Inflammatory macrophage treated with lipopolysaccharide for 4 hours (primary cell): ENCODE measurements around the gene MUC4.
"Not testable (repeated sequence)": the region's sequence is repeated elsewhere in the genome, so short reads cannot be mapped to it uniquely, and the experiment has no call there.

Source experiments
- DNase-seq: peaks from one replicate; pipeline ENCODE4 v3.0.0-alpha.2; 2020

MUC4 gene

DNA sequence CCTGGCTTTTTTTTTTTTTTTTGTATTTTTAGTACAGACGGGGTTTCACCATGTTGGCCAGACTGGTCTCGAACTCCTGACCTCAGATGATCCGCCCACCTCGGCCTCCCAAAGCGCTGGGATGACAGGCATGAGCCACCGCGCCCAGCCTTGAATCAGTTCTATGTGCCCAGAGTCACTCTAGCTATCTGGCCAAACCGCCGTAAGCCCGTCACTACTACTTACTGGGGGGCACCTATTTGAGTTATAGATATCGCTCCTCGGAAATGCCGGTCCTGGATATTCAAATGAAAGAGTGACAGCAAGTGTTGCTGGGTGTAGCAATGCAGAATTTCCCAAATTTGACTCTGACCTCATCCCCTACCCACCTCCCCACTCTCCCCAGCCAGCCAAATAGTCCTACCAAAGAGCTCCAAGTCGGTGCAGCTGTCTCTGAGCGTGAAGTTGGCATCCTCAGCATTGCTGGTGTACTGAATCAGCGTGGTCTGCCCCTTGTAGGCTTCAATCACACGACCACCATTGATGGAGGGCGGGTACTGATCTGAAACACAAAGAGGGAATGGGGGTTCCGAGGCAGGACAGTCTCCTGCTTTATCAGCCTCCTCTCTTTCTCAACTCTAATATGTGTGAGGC lies 52.9 kb downstream of the MUC4 start:
- no peak for DNase-seq

DNA sequence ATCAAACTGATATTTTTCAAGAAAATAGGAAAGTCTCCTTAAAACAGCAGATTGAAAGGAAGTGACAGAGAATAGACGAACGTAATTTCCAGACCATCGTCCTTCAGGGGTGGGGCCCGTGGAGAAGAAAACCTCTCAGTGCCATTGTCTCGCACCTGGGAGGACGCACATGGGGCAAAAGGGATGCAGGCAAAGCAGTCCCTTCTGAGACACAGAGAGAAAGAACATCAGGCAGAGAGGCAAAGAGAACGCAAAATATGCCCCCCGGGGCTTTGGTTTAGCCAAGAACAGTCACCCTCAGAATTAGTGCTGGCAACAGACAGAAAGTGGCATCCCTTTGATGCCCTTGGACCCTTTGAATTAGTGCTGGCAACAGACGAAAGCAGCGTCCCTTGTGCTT lies 53.9 kb downstream of the MUC4 start:
- no peak for DNase-seq

DNA sequence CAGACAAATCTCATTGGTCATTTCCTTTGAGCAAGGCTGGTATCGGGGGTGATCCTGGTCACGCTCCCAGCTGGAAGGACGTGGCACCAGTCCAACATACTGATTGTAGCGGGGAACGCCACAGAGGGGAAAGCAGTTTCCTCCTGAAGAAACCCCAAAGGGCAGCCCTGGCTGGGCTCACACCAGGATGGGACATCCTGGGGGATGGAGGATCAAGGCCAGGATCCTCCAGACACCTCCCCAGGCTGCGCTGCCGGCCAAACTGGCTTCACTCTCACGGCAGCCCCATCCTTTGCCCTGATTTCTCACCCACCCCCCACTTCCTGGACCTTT lies 54.3 kb downstream of the MUC4 start:
- no peak for DNase-seq

DNA sequence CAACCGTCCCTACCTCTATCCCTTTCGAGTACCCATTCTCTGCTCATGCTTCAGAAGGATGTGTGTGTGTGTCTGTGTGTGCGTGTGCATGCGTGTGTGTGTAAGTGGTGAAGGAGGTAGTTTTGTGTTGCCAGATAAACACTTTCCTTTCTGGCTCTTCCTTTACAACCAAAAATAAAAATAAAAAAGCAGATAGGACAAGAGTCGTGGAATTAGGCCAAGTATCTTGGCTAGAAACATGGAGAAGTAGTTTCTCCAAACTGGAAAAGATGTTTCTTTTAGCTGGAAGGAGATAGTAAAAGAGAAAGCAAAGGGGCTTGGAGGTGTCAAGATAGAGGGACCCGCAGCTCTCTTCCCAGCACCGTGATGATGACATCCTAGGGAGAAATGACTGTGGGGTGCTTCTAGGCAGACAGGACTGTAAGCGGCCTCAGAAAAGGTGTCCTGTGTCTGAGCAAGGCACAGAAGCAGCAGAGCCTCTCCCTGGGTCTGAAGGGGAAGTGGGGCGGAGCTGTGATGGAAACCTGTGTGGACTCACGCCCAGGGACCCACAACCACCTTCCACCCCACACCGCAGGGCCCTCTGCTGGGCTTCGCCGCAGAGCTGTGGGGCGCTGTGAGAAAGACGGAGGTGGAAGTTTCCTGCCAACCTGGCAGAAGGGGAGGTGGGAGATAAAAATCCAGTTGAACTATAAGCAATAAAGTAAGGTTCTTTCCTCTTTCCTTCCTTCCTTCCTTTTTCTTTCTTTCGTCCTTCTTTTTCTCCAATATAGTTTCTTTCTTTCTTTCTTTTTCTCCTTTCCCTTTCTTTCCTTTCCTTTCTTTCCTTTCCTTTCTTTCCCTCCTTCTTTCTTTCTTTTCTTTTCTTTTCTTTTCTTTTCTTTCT lies 55.7 kb downstream of the MUC4 start:
- DNase-seq, result no peak

DNA sequence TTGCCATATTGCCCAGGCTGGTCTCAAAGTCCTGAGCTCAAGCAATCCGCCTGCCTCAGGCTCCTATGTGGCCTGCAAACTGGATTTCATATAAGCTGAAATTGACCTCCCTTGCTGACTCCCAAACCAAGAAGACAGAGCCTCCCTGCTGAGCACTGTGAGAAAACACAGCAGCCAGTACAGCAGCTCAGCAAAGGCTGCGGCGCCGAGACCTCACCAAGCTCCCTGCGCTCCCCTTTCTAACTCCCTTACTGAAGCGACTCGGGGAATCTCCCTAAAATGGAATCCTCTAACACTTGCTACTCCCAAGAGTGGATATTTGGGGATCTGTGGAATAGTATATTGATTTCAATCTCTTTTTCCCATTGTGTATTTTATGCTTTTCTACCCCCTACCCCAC lies 56.3 kb downstream of the MUC4 start:
- DNase-seq, result no peak

DNA sequence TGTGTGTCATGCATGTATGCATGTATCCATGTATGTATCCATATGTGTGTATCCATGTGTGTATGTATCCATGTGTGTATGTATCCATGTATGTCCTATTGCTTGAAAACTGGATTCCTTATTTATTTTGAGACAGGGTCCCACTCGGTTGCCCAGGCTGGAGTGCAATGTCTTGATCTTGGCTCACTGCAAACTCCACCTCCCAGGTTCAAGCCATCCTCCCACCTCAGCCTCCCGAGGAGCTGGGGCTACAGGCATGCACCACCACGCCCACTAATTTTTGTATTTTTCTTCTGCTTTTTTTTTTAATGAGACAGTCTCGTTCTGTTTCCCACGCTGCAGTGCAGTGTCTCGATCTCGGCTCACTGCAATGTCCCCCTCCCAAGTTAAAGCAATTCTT lies 56.8 kb downstream of the MUC4 start:
- DNase-seq, result no peak

DNA sequence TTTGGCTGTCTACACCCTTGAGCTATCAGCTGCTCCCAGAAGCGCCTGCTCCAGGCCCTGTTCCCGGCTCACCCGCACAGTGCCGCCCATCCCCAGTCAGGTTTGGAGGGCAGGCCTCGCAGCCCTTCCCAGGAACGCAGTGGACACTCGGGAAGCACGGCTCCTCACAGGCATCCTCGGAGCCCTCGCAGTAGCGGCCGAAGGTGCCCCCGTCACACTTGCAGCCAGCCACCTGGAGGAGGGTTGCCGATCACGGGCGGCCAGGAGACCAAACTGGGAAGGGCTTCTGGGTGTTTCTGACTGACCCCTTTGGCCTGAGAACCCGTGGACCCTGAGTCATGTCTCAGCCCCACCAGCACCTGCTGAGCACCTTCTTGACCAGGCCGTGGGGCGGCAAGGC lies 57.6 kb downstream of the MUC4 start:
- no peak for DNase-seq

DNA sequence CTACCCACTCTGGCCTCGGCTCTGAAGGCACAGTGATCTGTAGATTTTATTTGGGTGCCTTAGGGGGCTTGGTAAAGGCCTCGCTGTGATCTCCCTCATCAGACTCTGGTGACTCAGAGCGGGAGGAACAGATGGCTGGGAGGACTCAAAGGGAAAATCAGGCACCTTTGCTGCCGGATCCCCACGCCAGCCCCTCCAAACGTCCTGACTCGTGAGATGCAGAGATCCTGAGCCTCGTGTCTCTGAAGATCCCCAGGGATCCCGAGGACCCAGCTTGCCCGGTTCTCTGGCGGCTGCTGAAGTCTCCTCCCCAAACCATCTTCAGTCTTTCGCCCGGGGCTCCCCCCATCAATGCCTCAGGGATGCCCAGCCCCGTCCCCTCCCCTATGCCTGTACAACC lies 58.1 kb downstream of the MUC4 start:
- DNase-seq, result no peak

DNA sequence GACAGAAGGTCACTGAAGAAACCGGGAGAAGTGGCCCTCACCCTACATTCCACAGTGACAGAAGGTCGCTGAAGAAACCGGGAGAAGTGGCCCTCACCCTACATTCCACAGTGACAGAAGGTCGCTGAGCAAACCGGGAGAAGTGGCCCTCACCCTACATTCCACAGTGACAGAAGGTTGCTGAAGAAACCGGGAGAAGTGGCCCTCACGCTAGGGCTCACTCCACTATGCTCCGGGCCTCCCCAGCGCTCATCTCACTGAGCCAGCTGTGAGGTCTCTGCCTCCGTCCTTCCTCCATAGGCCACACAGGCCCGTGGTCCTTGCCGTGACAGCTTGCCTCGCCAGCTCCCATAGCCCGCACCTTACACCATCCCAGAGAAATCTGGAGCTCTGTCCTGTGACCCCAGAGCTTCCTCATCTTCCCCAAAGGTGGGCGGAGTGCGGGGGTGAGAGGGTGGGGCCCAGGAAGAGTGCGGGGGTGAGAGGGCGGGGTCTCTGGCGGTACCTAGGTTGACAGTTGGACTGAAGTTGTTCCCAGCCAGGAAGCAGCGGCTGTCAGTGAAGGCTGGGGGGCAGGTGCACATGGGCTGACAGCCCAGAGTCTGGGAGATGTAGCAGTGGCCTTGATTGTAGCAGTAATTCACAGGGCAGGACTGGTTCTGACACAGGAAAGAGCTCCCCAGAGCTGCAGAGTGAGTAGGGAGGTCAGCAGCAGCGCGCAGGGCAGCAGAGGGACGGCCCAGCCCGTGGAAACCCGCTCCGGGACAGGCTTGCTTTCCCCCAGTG lies 59.0 kb downstream of the MUC4 start:
- DNase-seq, result no peak

DNA sequence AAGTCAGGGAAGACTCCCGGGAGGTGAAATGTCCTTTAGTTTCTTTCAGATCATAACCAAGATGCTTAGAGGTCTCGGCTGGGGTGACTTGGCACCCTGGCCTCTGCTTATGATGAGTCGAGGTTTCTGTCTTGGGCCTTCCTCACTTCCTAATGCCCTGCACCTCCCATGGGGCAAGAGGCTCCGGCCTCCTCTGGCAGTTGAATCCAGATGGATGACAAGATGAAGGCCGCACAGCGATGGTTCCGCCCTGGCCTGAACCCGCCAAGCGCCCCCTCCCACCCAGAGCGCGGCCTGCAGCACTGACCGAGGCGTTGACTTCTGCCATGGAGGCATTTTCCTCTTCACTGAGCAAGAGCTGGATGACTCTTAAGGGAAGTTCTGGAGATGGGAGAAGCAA lies 59.7 kb downstream of the MUC4 start:
- DNase-seq, result no peak

DNA sequence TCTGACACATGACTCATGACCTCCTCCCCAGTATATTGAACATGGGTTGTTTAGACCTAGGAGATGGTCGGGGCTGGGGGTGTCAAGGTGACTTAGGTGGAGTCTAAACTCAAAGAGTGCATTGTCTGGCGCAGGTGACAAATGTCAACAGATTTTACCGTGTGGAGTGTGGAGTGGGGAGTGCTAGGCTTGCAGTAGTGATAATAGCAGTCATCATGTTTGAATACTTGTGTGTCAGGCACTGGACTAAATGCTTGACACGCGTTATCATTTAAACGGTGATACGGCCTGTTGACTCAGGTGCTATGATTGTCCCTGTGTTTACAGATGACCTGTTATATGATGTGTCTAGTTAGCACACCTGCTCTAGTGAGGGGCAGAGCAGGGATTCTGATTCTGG lies 60.2 kb downstream of the MUC4 start:
- DNase-seq, result no peak

DNA sequence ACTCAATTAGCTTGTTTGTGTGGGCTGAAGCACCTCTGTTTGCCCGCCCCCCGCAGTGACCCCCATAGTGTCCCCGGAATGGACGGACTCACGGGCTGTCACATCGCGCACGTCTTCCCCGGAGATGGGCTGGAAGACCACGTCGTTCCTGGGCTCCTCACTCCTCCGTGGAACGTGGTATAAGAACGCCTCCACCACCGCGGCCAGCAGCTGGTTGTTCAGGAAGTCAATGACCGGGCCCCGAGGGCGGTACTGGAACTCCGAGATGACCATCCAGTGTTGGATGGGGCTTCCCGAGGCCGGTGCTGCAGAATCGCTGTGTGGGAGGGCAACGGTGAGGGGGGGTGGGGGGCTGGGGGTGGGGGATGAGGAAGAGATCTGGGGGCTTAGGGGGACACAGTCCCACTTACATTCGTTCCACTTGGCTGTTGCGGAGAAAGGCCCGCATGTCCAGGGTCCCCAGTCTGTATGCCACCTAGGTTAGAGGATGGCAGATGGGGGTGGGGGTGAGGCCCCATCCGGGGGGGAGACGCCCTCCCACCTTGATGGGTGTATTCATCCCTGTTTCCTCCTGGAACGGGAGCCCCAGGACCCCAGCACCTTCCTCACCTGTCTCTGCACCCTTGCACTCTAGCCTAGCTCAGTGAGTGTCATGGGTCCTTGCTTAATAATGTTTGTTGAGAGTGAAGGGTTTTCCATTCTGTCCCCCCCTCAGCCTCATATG lies 60.8 kb downstream of the MUC4 start:
- DNase-seq, result no peak

DNA sequence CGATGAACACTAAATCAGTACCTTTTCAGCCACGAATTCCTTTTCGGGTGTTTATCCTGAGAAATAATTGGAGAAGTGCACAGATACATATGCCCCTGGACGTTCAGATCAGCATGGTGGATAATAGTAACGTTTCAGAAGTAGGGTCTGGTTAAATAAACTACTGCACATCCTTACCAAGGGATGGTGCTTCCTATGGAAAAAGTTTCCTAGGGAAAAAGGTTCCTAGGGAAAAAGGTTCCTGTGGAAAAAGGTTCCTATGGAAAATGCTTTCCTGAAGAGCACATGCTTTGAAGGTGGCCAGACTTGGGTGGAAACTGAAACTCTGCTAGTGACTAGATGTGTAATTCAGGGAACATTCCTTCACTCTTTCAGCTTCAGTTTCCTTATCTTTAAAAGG lies 62.6 kb downstream of the MUC4 start:
- not testable (repeated sequence) for DNase-seq

DNA sequence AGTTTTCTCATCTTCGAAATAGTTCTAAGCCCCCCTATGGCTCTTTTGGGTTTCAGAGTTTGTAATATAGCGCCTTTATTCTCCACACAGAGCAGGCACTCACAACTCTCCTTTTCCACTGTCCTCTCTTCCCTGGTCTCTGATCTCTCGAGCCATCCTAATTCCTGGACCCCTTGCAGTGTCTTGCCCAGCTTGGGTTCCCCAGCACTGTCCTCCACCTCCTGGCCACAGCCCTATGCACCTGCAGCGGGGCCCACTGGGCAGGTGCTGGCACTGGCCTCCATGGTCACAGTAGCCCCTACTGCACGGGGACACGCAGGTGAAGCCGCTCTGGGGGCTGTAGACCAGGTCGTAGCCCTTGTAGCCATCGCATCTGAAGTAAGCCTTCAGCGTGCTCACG lies 63.1 kb downstream of the MUC4 start:
- DNase-seq, result no peak

DNA sequence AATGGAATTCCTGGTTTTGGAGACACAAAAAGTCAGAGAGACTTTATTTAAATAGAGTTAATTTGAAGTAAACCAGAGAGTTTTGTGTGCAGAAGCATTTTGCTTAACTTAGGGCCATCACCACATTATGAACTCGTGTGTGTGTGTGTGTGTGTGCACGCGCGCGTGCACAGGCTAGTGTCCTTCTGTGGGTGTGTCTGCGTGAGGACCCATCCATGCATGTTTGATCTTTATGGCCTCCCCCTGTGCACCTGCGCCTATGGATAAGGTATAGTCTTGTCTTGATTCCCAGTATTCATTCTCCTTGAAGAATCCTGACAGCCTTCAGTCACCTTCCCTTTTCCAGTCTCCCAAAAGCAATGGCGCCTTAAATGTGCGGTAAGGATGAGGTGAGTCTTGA lies 65.0 kb downstream of the MUC4 start:
- no peak for DNase-seq

DNA sequence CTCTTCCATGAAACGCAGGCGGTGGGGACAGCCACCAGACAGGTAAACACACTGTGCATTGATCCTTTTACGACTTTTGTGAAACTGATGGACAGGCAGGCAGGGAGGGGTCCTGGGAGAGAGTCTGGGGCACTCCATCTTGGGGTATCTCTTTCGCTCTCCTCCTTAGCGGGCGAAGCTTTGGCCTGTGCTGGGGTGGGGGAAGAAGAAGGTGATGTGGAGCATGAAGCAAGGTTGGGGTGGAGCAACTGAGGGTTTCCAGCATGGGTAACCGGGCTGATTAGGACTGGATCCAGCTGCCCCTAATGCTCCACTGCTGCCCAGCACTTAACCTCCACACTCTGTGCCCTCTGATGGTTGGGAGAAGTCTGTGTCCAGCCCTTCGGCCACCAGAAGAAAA lies 65.4 kb downstream of the MUC4 start:
- DNase-seq, result no peak

DNA sequence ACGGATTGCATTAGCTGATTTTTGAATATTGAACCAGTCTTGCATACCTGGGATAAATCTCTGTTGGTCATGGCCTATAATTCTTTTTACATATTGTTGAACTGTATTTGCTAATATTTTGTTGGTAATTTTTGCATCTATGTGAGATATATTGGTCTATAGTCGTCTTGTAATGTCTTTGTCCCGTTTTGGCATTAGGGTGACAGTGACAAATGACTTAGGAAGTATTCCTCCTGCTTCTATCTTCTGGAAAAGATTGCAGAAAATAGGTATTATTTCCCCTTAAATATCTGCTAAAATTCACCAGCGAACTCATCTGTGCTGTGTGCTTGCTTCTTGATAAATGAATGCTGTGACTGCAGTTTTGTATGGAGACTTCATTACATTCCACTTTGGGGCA lies 67.3 kb downstream of the MUC4 start:
- DNase-seq, result no peak

DNA sequence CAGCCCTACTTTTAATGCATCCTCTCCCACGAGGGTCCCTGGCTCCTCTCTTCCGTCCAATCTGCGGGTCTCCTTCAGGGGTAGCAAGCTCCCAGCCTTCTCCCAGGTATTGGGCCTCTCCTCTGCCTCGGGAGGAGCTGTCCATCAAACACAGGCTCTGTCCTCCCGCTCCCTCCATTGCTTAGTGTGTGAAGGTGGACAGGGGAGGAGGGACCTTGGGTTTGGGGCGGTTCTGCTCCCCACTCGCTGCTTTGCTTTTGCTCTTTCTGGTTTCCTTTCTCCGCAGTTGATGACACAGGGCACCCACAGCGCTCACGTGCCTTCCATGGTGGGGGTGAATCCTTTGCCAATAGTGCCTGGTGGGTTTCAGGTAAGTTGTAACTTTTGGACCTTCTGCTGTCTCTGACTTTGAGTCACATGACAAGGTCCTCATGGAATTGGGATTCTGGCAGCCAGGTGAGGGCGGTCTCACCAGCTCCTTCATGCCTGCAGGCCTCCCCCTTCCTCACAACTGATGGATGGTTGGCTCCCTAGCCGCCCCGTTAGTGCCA lies 72.1 kb downstream of the MUC4 start:
- no peak for DNase-seq

DNA sequence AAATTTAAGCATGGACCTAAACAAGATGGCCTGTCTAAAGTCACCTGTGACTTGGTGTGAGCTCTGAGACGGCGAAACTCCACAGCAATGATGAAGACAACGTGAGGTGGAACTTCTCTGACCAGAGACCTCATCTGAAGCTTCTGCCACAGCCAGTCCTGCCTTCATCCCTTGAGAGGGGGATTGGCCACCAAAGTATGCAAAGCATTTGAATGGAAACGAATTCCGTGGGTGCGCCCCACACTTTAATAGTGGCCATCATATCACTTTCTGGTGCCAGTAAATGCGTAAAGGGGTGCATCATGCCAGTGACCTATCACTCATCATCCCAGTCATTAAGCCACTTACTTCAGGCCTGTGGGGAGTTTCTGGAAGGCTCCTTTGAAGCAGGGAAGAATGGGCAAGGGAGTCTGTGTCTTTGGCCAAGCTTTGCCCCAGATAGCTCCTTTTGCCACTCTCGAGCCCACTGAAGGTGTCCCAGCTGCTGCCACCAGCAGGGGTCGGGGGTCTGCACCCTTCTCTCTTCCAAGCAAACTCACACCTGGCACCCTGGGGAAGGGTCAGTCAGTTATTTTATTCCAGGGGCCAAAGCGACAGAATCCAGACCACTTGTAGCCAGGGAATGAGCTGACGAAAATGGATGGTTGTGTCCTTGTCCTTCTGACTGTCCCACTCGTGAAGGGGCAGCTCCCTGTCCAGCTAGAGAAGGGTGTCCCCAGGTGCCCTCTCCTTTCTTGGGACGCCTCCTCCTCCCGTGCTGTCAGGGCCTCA lies 73.3 kb downstream of the MUC4 start:
- DNase-seq, result no peak

DNA sequence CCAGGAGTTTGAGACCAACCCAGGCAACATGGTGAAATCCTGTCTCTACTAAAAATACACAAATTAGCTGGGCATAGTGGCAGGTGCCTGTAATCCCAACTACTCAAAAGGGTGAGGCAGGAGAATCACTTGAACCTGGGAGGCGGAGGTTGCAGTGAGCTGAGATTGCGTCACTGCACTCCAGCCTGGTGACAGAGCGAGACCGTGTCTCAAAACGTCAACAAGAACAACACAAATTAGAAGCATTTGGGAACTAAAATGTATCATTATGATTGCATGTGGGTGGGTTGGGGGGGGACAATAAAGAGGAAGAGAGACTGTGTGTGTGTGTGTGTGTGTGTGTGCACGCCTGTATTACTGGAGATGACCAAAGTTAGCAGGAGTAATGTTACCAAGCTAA lies 73.9 kb downstream of the MUC4 start:
- peak; percentile 73 for DNase-seq

DNA sequence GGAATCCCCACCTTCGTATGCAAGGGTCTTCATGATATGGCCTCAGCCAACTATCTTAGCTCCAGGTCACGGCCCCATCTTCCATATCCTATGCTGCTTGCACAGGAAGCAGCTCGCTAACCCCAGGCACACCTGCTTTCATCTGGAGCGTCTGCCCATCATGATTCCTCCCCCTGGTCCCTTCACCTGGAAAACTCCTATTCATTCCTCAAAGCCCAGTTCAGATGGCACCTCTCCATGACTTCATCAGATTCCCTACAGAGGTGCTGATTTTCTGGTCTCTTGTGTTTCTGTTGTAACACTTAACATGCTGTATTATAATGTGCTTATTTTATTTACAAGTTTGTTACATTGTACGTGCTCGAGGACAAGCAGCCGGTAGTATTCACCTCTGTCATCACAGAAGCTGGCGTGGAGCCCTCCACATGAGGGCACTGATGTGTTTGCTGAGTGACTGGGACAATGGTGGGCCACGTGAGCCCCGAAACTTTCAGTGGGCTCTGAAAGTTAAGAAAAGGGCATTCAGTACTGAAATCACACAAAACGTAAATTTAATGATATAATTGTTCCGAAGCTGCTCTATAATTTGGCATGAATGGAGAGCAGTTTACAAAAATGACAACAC lies 74.8 kb downstream of the MUC4 start:
- no peak for DNase-seq
